BLaER1 (cell line): ENCODE results near the gene PLCL1.

Experiments used
- H3K27ac ChIP-seq: shearing (Covaris generic); formaldehyde crosslinking; 2 replicates; pipeline ENCODE4 v1.8.1; 2022
- H3K27me3 ChIP-seq: shearing (Covaris generic); formaldehyde crosslinking; 2 replicates; pipeline ENCODE4 v1.8.1; 2022
- H3K36me3 ChIP-seq: shearing (Covaris generic); formaldehyde crosslinking; 2 replicates; pipeline ENCODE4 v1.8.1; 2022
- H3K4me1 ChIP-seq: shearing (Covaris generic); formaldehyde crosslinking; 2 replicates; pipeline ENCODE4 v1.8.1; 2022
- H3K4me2 ChIP-seq: shearing (Covaris generic); formaldehyde crosslinking; 2 replicates; pipeline ENCODE4 v1.8.1; 2022
- H3K4me3 ChIP-seq: shearing (Covaris generic); formaldehyde crosslinking; 2 replicates; pipeline ENCODE4 v1.8.1; 2022
- H3K9ac ChIP-seq: shearing (Covaris generic); formaldehyde crosslinking; 2 replicates; pipeline ENCODE4 v1.8.1; 2022
- H3K9me3 ChIP-seq: shearing (Covaris generic); formaldehyde crosslinking; 2 replicates; pipeline ENCODE4 v1.8.1; 2022
- H4K20me1 ChIP-seq: shearing (Covaris generic); formaldehyde crosslinking; 2 replicates; pipeline ENCODE4 v1.8.1; 2022
- Cebpa-rat ChIP-seq: shearing (Covaris generic); IDR thresholded peaks from 2 replicates; pipeline ENCODE4 v1.8.1; 2022

Gene PLCL1

GRCh38 chr2:198136142-198136541, 331.7 kb downstream of the PLCL1 start:
- H3K4me2 ChIP-seq, result no peak overlapping the region
- H3K4me1 ChIP-seq, result no peaks in the 10 kb centered on the region
- no peak overlapping the region for H3K27ac ChIP-seq
- no peaks in the 10 kb centered on the region for H3K36me3 ChIP-seq
- H4K20me1 ChIP-seq, result no peaks in the 10 kb centered on the region
- no peak overlapping the region for H3K4me3 ChIP-seq
- no peaks in the 10 kb centered on the region for H3K27me3 ChIP-seq
- H3K9ac ChIP-seq, result no peak overlapping the region
- H3K9me3 ChIP-seq, result no peaks in the 10 kb centered on the region
- no peak for TF ChIP-seq Cebpa-rat

- Histone ChIP-seq H3K4me2 (no peak overlapping the region), H3K27ac (no peak overlapping the region), H3K9ac (no peak overlapping the region), H3K27me3 (no peaks in the 10 kb centered on the region), H3K4me1 (no peaks in the 10 kb centered on the region), H3K4me3 (no peak overlapping the region), H3K36me3 (no peaks in the 10 kb centered on the region), H4K20me1 (no peaks in the 10 kb centered on the region), H3K9me3 (no peaks in the 10 kb centered on the region)
- no peak for TF ChIP-seq Cebpa-rat
Observed at GRCh38 chr2:198137733-198138132, 333.3 kb downstream of the PLCL1 start.

GRCh38 chr2:198141726-198142125, 337.3 kb downstream of the PLCL1 start:
- no peaks in the 10 kb centered on the region for H3K27me3 ChIP-seq
- peaks cover 7% of the 10 kb centered on the region; the same call in 1 of the 2 replicates for H3K4me1 ChIP-seq
- H3K4me2 ChIP-seq, result no peak overlapping the region
- H4K20me1 ChIP-seq, result no peaks in the 10 kb centered on the region
- H3K9me3 ChIP-seq, result no peaks in the 10 kb centered on the region
- no peak overlapping the region for H3K27ac ChIP-seq
- H3K4me3 ChIP-seq, result no peak overlapping the region
- H3K36me3 ChIP-seq, result no peaks in the 10 kb centered on the region
- no peak overlapping the region for H3K9ac ChIP-seq
- no peak for TF ChIP-seq Cebpa-rat

GRCh38 chr2:198143156-198143555, 338.8 kb downstream of the PLCL1 start:
- no peak overlapping the region for H3K4me3 ChIP-seq
- H3K4me2 ChIP-seq, result no peak overlapping the region
- no peaks in the 10 kb centered on the region for H3K27me3 ChIP-seq
- H3K4me1 ChIP-seq, result peaks cover 7% of the 10 kb centered on the region; the same call in 1 of the 2 replicates
- no peak overlapping the region for H3K9ac ChIP-seq
- H4K20me1 ChIP-seq, result no peaks in the 10 kb centered on the region
- no peak overlapping the region for H3K27ac ChIP-seq
- TF ChIP-seq Cebpa-rat, result no peak
- no peaks in the 10 kb centered on the region for H3K9me3 ChIP-seq
- no peaks in the 10 kb centered on the region for H3K36me3 ChIP-seq

- no peak overlapping the region for H3K27ac ChIP-seq
- H3K36me3 ChIP-seq, result no peaks in the 10 kb centered on the region
- TF ChIP-seq Cebpa-rat, result no peak
- H3K4me3 ChIP-seq, result no peak overlapping the region
- H3K9me3 ChIP-seq, result no peaks in the 10 kb centered on the region
- H3K4me1 ChIP-seq, result peaks cover 7% of the 10 kb centered on the region; the same call in 1 of the 2 replicates
- no peaks in the 10 kb centered on the region for H4K20me1 ChIP-seq
- no peak overlapping the region for H3K4me2 ChIP-seq
- H3K9ac ChIP-seq, result no peak overlapping the region
- no peaks in the 10 kb centered on the region for H3K27me3 ChIP-seq
Observed at GRCh38 chr2:198143793-198144192, 339.4 kb downstream of the PLCL1 start.

- no peaks in the 10 kb centered on the region for H4K20me1 ChIP-seq
- peaks cover 7% of the 10 kb centered on the region; the same call in 1 of the 2 replicates for H3K4me1 ChIP-seq
- H3K36me3 ChIP-seq, result no peaks in the 10 kb centered on the region
- H3K4me2 ChIP-seq, result no peak overlapping the region
- TF ChIP-seq Cebpa-rat, result no peak
- H3K4me3 ChIP-seq, result no peak overlapping the region
- H3K9me3 ChIP-seq, result no peaks in the 10 kb centered on the region
- no peak overlapping the region for H3K9ac ChIP-seq
- H3K27me3 ChIP-seq, result no peaks in the 10 kb centered on the region
- no peak overlapping the region for H3K27ac ChIP-seq
Observed at GRCh38 chr2:198144660-198145059, 340.3 kb downstream of the PLCL1 start.

- TF ChIP-seq Cebpa-rat, result no peak
- no peaks in the 10 kb centered on the region for H3K27me3 ChIP-seq
Observed at GRCh38 chr2:198146346-198146940, 342.1 kb downstream of the PLCL1 start.

GRCh38 chr2:198157314-198157713, 352.9 kb downstream of the PLCL1 start:
- no peak for TF ChIP-seq Cebpa-rat
- H3K27me3 ChIP-seq, result no peaks in the 10 kb centered on the region
- peaks cover 17% of the 10 kb centered on the region for H3K9me3 ChIP-seq
- no peak overlapping the region for H3K9ac ChIP-seq
- no peaks in the 10 kb centered on the region for H3K36me3 ChIP-seq
- no peak overlapping the region for H3K4me3 ChIP-seq
- no peak overlapping the region for H3K4me2 ChIP-seq
- no peaks in the 10 kb centered on the region for H3K4me1 ChIP-seq
- H4K20me1 ChIP-seq, result no peaks in the 10 kb centered on the region
- no peak overlapping the region for H3K27ac ChIP-seq

More at GRCh38 chr2:198146346-198146940, 342.1 kb downstream of the PLCL1 start:
- H3K4me2 ChIP-seq, result no peak overlapping the region
- H3K9ac ChIP-seq, result no peak overlapping the region
- no peak overlapping the region for H3K4me3 ChIP-seq
- no peaks in the 10 kb centered on the region for H3K36me3 ChIP-seq
- H4K20me1 ChIP-seq, result no peaks in the 10 kb centered on the region
- peaks cover 7% of the 10 kb centered on the region; the same call in 1 of the 2 replicates for H3K4me1 ChIP-seq
- no peak overlapping the region for H3K27ac ChIP-seq
- H3K9me3 ChIP-seq, result no peaks in the 10 kb centered on the region

- H3K9ac ChIP-seq, result no peak overlapping the region
- H3K4me3 ChIP-seq, result no peak overlapping the region
- H3K27me3 ChIP-seq, result no peaks in the 10 kb centered on the region
- no peaks in the 10 kb centered on the region for H3K4me1 ChIP-seq
- no peaks in the 10 kb centered on the region for H3K36me3 ChIP-seq
- no peaks in the 10 kb centered on the region for H4K20me1 ChIP-seq
- no peak for TF ChIP-seq Cebpa-rat
- H3K4me2 ChIP-seq, result no peak overlapping the region
- H3K9me3 ChIP-seq, result peaks cover 17% of the 10 kb centered on the region
- no peak overlapping the region for H3K27ac ChIP-seq
Observed at GRCh38 chr2:198161151-198161550, 356.8 kb downstream of the PLCL1 start.

GRCh38 chr2:198162276-198162675, 357.9 kb downstream of the PLCL1 start:
- Histone ChIP-seq H3K4me2 (no peak overlapping the region), H3K9me3 (peaks cover 9% of the 10 kb centered on the region), H4K20me1 (no peaks in the 10 kb centered on the region), H3K27ac (no peak overlapping the region), H3K4me3 (no peak overlapping the region), H3K4me1 (no peaks in the 10 kb centered on the region), H3K9ac (no peak overlapping the region), H3K27me3 (no peaks in the 10 kb centered on the region), H3K36me3 (no peaks in the 10 kb centered on the region)
- TF ChIP-seq Cebpa-rat, result no peak

- Histone ChIP-seq H3K27me3 (no peaks in the 10 kb centered on the region), H4K20me1 (no peaks in the 10 kb centered on the region), H3K9me3 (no peaks in the 10 kb centered on the region), H3K4me3 (no peak overlapping the region), H3K4me2 (no peak overlapping the region), H3K9ac (no peak overlapping the region), H3K4me1 (no peaks in the 10 kb centered on the region), H3K36me3 (no peaks in the 10 kb centered on the region), H3K27ac (no peak overlapping the region)
- TF ChIP-seq Cebpa-rat, result no peak
Observed at GRCh38 chr2:198164843-198165242, 360.4 kb downstream of the PLCL1 start.
